Tibial artery (tissue), 4 donors: ENCODE data around the gene UIMC1.

Experiments
- DNase-seq, 2 donors: peaks; one replicate each; pipeline ENCODE4 v3.0.0-alpha.2; 2019
- H3K27ac ChIP-seq, 2 donors: fragments of 200-600 bp; sonication (generic) in 1 of 2; 1 replicate in 1 of 2; 2 replicates in 1 of 2; pipeline ENCODE4 v1.5.1; 2018 to 2019; ENCODE audit warnings: mild to moderate bottlenecking in 1 of 2
- H3K27me3 ChIP-seq, 2 donors: fragments of 200-600 bp; sonication (generic) in 1 of 2; one replicate each; pipeline versions ENCODE4 v1.5.1 to v1.6.0; 2016 to 2019
- H3K36me3 ChIP-seq, 3 donors: fragments of 200-600 bp; sonication (generic) in 2 of 3; one replicate each; pipeline ENCODE4 v1.5.1; 2016 to 2019; ENCODE audit warnings: mild to moderate bottlenecking in 2 of 3
- H3K4me1 ChIP-seq, 4 donors: fragments of 200-600 bp; sonication (generic) in 2 of 4; 1 replicate in 3 of 4; 2 replicates in 1 of 4; pipeline ENCODE4 v1.5.1; 2016 to 2019
- H3K4me3 ChIP-seq, 2 donors: fragments of 200-600 bp; sonication (generic) in 1 of 2; 1 replicate in 1 of 2; 2 replicates in 1 of 2; pipeline ENCODE4 v1.5.1; 2018 to 2019; ENCODE audit warnings: mild to moderate bottlenecking in 2 of 2
- H3K9me3 ChIP-seq, 3 donors: fragments of 200-600 bp; sonication (generic) in 1 of 3; one replicate each; pipeline ENCODE4 v1.5.1; 2016 to 2019
- intact Hi-C: fragments of 100-400 bp; cut with DNase I; formaldehyde crosslinking; loops from one replicate; pipeline ENCODE4 v1.15.0; 2023; ENCODE audit warnings: low total_unique reads
- TF ChIP-seq, protein P1 (sequence below), 2 experiments: fragments of 200-600 bp in 1 of 2; fragments of 450-650 bp in 1 of 2; IDR thresholded peaks; one replicate each; pipeline ENCODE4 v1.5.1; 2017 to 2019; ENCODE audit warnings: antibody characterized with exemption in 2 of 2, mild to moderate bottlenecking in 1 of 2, moderate library complexity in 1 of 2

The UIMC1 gene

DNA sequence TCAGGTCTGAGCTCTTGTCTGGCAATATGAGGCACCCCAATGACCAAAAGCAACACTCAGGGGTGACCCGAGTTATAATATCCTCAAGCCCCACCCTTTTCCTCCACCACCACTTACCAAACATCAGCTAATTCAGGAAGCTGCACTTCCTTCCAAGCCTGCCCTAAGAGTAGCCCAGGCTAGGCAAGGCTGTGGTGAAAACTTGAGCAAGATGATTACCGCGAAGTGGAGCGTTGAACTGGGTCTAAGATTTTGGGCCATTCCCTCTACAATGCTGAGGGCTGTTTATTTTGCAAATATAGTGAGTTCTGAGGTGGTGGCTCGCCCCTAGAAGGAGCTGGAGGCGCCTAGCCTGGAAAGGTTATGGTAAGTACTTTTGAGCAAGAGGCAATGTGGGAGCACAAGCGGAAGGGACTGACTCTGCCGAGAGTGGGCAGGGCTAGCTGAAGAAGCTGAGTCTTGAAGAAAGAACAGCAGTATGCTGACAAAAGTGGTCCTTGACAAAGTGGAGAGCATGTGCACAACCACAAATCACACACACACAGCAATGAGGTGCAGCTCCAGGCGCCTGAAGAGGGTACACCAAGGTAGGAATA is 107.2 kb downstream of the UIMC1 start, which contains the start of gene HK3:
TSS of gene HK3 (minus strand) at position 51 of the 596 bp plus-strand sequence. CDS start 3,187 bp downstream, outside the sequence.
- TF ChIP-seq, protein P1, sequence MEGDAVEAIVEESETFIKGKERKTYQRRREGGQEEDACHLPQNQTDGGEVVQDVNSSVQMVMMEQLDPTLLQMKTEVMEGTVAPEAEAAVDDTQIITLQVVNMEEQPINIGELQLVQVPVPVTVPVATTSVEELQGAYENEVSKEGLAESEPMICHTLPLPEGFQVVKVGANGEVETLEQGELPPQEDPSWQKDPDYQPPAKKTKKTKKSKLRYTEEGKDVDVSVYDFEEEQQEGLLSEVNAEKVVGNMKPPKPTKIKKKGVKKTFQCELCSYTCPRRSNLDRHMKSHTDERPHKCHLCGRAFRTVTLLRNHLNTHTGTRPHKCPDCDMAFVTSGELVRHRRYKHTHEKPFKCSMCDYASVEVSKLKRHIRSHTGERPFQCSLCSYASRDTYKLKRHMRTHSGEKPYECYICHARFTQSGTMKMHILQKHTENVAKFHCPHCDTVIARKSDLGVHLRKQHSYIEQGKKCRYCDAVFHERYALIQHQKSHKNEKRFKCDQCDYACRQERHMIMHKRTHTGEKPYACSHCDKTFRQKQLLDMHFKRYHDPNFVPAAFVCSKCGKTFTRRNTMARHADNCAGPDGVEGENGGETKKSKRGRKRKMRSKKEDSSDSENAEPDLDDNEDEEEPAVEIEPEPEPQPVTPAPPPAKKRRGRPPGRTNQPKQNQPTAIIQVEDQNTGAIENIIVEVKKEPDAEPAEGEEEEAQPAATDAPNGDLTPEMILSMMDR (IDR thresholded peaks at IDR 0.05), result no peak
- DNase-seq, result no peak
- Histone ChIP-seq H3K9me3 (no peaks in the 10 kb centered on the region), H3K27me3 (no peaks in the 10 kb centered on the region), H3K4me1 (no peaks in the 10 kb centered on the region), H3K4me3 (no peak within 1 kb of the TSS), H3K27ac (no peak within 1 kb of the TSS), H3K36me3 (peaks cover 15 to 25% (median 21%) of the 10 kb centered on the region in 3 donors)
- intact Hi-C loops, result no loop called here

GRCh38 chr5:176897263-176897662 is 109.3 kb downstream of the UIMC1 start:
- Histone ChIP-seq H3K27ac (no peak overlapping the region), H3K27me3 (no peaks in the 10 kb centered on the region), H3K36me3 (peaks cover 0 to 4% (median 0%) of the 10 kb centered on the region in 3 donors), H3K4me1 (no peaks in the 10 kb centered on the region), H3K9me3 (no peaks in the 10 kb centered on the region), H3K4me3 (no peak overlapping the region)
- DNase-seq, result no peak
- intact Hi-C loops, result no loop called here
- TF ChIP-seq, protein P1 (IDR thresholded peaks at IDR 0.05), result no peak

- Histone ChIP-seq H3K9me3 (no peaks in the 10 kb centered on the region), H3K4me3 (no peak overlapping the region), H3K36me3 (no peaks in the 10 kb centered on the region), H3K4me1 (no peaks in the 10 kb centered on the region), H3K27ac (no peak overlapping the region), H3K27me3 (peaks cover 0 to 2% of the 10 kb centered on the region in 2 donors)
- no peak for DNase-seq
- TF ChIP-seq, protein P1 (IDR thresholded peaks at IDR 0.05), result no peak
- intact Hi-C loops, result no loop called here
Measured at GRCh38 chr5:176895831-176896230, 110.7 kb downstream of the UIMC1 start.

GRCh38 chr5:176894298-176894697 is 112.3 kb downstream of the UIMC1 start:
- TF ChIP-seq, protein P1 (IDR thresholded peaks at IDR 0.05), result no peak
- intact Hi-C loops, result no loop called here
- no peak overlapping the region for H3K27ac ChIP-seq
- peaks cover 0 to 5% of the 10 kb centered on the region in 2 donors for H3K27me3 ChIP-seq
- H3K4me3 ChIP-seq, result no peak overlapping the region
- DNase-seq, result no peak
- no peaks in the 10 kb centered on the region for H3K9me3 ChIP-seq
- no peaks in the 10 kb centered on the region for H3K36me3 ChIP-seq
- H3K4me1 ChIP-seq, result no peaks in the 10 kb centered on the region

DNA sequence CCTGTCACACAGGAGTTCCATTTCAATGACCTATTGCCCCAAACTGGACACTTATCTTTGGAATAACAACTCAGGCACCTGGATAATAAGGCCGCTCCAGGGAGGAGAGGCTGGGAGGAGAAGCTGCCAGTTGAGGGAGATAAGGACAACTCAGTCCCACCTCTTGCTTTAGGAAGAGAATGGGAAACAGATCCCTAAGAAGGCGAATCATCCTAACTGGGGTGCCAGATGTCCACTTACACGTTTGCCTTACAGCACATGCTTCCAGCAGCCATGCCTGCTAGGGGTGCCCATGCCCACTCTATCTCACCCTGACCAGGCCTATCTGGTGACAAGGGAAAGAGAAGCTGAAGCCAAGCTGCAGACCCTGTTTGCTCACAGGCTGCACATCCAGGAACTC is 113.9 kb downstream of the UIMC1 start:
- Histone ChIP-seq H3K4me3 (no peak overlapping the region), H3K4me1 (no peaks in the 10 kb centered on the region), H3K9me3 (no peaks in the 10 kb centered on the region), H3K27me3 (peaks cover 0 to 5% of the 10 kb centered on the region in 2 donors), H3K27ac (no peak overlapping the region), H3K36me3 (no peaks in the 10 kb centered on the region)
- intact Hi-C loops, result no loop called here
- TF ChIP-seq, protein P1 (IDR thresholded peaks at IDR 0.05), result no peak
- DNase-seq, result no peak
